ENCODE measurements around the gene PCCA. TPM values are rescaled to one million over a fixed set of nuclear protein-coding genes. Genes with fewer than 3 reads are reported as not detected.

The PCCA gene
- total RNA-seq, 4 donors from 2014 or later: 29.5 to 55.5 (median 38.3) TPM

GRCh38 chr13:100460266-100460665 lies 371.4 kb downstream of the PCCA start:
- H3K9me3 ChIP-seq: peaks cover 0 to 6% (median 0%) of the 10 kb centered on the region in 4 donors
- no peaks in the 10 kb centered on the region for H3K27me3 ChIP-seq
- WGBS, 2 donors: 10 to 15% methylated on average over 1 of the region's 1 CpG
- no peak overlapping the region for H3K4me3 ChIP-seq
- H3K27ac ChIP-seq: no peak overlapping the region
- no peaks in the 10 kb centered on the region for H3K4me1 ChIP-seq
- TF ChIP-seq CTCF (IDR thresholded peaks at IDR 0.05) (no peak), EP300 (IDR thresholded peaks at IDR 0.05) (no peak), POLR2A (IDR thresholded peaks at IDR 0.05) (no peak)
- H3K36me3 ChIP-seq: peaks cover 0 to 17% (median 5%) of the 10 kb centered on the region in 3 donors
- DNase-seq (ENCODE audit: low spot score in 2 of 2): no peak

GRCh38 chr13:100460791-100461190 lies 371.9 kb downstream of the PCCA start:
- no peak overlapping the region for H3K27ac ChIP-seq
- TF ChIP-seq CTCF (IDR thresholded peaks at IDR 0.05): no peak
- no peak for TF ChIP-seq EP300 (IDR thresholded peaks at IDR 0.05)
- TF ChIP-seq POLR2A (IDR thresholded peaks at IDR 0.05): no peak
- no peak overlapping the region for H3K4me3 ChIP-seq
- H3K4me1 ChIP-seq: no peaks in the 10 kb centered on the region
- WGBS, 2 donors: 84 to 91% methylated on average over 2 of the region's 2 CpGs
- peaks cover 0 to 6% (median 0%) of the 10 kb centered on the region in 4 donors for H3K9me3 ChIP-seq
- no peak for DNase-seq (ENCODE audit: low spot score in 2 of 2)
- H3K36me3 ChIP-seq: peaks cover 0 to 17% (median 5%) of the 10 kb centered on the region in 3 donors
- no peaks in the 10 kb centered on the region for H3K27me3 ChIP-seq

- Histone ChIP-seq H3K9me3 (peaks cover 0 to 6% (median 0%) of the 10 kb centered on the region in 4 donors), H3K4me3 (no peak overlapping the region), H3K27me3 (no peaks in the 10 kb centered on the region), H3K4me1 (no peaks in the 10 kb centered on the region), H3K27ac (no peak overlapping the region), H3K36me3 (peaks cover 0 to 12% (median 5%) of the 10 kb centered on the region in 3 donors)
- 68 to 69% methylated on average over 5 of the region's 5 CpGs for WGBS, 2 donors
- DNase-seq (ENCODE audit: low spot score in 2 of 2): no peak
- TF ChIP-seq CTCF (IDR thresholded peaks at IDR 0.05): no peak
- no peak for TF ChIP-seq POLR2A (IDR thresholded peaks at IDR 0.05)
- TF ChIP-seq EP300 (IDR thresholded peaks at IDR 0.05): no peak
Observed at GRCh38 chr13:100461309-100462030, 372.6 kb downstream of the PCCA start.

- H3K36me3 ChIP-seq: peaks cover 0 to 5% (median 0%) of the 10 kb centered on the region in 3 donors
- TF ChIP-seq POLR2A (IDR thresholded peaks at IDR 0.05): no peak
- TF ChIP-seq EP300 (IDR thresholded peaks at IDR 0.05): no peak
- TF ChIP-seq CTCF (IDR thresholded peaks at IDR 0.05): no peak
- H3K4me1 ChIP-seq: no peaks in the 10 kb centered on the region
- peaks cover 0 to 6% (median 0%) of the 10 kb centered on the region in 4 donors for H3K9me3 ChIP-seq
- no peak for DNase-seq (ENCODE audit: low spot score in 2 of 2)
- no peak overlapping the region for H3K27ac ChIP-seq
- no peaks in the 10 kb centered on the region for H3K27me3 ChIP-seq
- 57 to 66% methylated on average over 4 of the region's 4 CpGs for WGBS, 2 donors
- no peak overlapping the region for H3K4me3 ChIP-seq
Observed at GRCh38 chr13:100464006-100464405, 375.1 kb downstream of the PCCA start.

GRCh38 chr13:100465558-100465957 lies 376.7 kb downstream of the PCCA start:
- Histone ChIP-seq H3K36me3 (no peaks in the 10 kb centered on the region), H3K4me1 (no peaks in the 10 kb centered on the region), H3K9me3 (no peaks in the 10 kb centered on the region), H3K27ac (no peak overlapping the region), H3K27me3 (no peaks in the 10 kb centered on the region), H3K4me3 (no peak overlapping the region)
- WGBS, 2 donors: 93 to 97% methylated on average over 5 of the region's 5 CpGs
- TF ChIP-seq CTCF (IDR thresholded peaks at IDR 0.05) (no peak), POLR2A (IDR thresholded peaks at IDR 0.05) (no peak), EP300 (IDR thresholded peaks at IDR 0.05) (no peak)
- DNase-seq (ENCODE audit: low spot score in 2 of 2): no peak

All from tibial nerve (tissue), 4 donors.